Testis (tissue), 2 donors: Measurements from ENCODE around the gene GRIP1.

Experiments
- POLR2A ChIP-seq: fragments of 450-650 bp; IDR thresholded peaks from one replicate; pipeline ENCODE4 v1.6.1; 2017; ENCODE audit warnings: antibody characterized with exemption, mild to moderate bottlenecking, moderate library complexity
- TF ChIP-seq, protein P1 (sequence below), 3 experiments: fragments of 450-650 bp in 2 of 3; fragments of 200-600 bp in 1 of 3; sonication (generic) in 1 of 3; IDR thresholded peaks; one replicate each; pipeline ENCODE4 v1.5.1; 2016 to 2019; ENCODE audit warnings: antibody characterized with exemption in 3 of 3, mild to moderate bottlenecking in 2 of 3, moderate library complexity in 1 of 3

- TF ChIP-seq, protein P1, sequence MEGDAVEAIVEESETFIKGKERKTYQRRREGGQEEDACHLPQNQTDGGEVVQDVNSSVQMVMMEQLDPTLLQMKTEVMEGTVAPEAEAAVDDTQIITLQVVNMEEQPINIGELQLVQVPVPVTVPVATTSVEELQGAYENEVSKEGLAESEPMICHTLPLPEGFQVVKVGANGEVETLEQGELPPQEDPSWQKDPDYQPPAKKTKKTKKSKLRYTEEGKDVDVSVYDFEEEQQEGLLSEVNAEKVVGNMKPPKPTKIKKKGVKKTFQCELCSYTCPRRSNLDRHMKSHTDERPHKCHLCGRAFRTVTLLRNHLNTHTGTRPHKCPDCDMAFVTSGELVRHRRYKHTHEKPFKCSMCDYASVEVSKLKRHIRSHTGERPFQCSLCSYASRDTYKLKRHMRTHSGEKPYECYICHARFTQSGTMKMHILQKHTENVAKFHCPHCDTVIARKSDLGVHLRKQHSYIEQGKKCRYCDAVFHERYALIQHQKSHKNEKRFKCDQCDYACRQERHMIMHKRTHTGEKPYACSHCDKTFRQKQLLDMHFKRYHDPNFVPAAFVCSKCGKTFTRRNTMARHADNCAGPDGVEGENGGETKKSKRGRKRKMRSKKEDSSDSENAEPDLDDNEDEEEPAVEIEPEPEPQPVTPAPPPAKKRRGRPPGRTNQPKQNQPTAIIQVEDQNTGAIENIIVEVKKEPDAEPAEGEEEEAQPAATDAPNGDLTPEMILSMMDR (IDR thresholded peaks at IDR 0.05): no peak
- no peak for TF ChIP-seq POLR2A
Observed at GRCh38 chr12:66423266-66423665, 255.6 kb downstream of the GRIP1 start.
